DMS 273 treated with DMSO at 0.1 percent for 48 hours (cell line): ENCODE data around the gene NRXN2.
"Not testable (repeated sequence)": the region's sequence is repeated elsewhere in the genome, so short reads cannot be mapped to it uniquely, and the experiment has no call there.

Source experiments
- DNase-seq: peaks from one replicate; lab custom pipeline; 2025; lab: John Stamatoyannopoulos, UW

NRXN2 gene

DNA sequence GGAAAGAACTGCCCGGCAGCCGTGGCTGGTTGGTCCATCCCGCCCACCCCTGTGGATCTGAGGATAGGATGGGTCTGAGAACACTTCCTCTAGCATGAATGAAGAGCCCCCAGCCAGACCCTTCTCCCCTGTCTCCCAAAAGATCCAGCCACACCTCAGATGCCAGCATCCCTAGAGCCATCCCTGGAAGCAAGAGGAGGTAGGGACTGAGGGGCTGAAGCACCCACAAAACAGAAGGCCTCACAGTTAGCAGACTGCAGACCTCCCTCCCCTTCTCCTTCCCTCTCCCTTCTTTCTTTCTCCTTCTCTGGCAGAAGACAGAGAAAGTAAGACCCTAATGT is 1.7 kb downstream of the NRXN2 start:
- DNase-seq: no peak

- DNase-seq: no peak
These were observed 2.2 kb downstream of the NRXN2 start for GRCh38 chr11:64720640-64721358.

GRCh38 chr11:64720167-64720566 is 2.8 kb downstream of the NRXN2 start:
- DNase-seq: no peak

- DNase-seq: no peak
These were observed 3.6 kb downstream of the NRXN2 start for GRCh38 chr11:64719406-64719805.

DNA sequence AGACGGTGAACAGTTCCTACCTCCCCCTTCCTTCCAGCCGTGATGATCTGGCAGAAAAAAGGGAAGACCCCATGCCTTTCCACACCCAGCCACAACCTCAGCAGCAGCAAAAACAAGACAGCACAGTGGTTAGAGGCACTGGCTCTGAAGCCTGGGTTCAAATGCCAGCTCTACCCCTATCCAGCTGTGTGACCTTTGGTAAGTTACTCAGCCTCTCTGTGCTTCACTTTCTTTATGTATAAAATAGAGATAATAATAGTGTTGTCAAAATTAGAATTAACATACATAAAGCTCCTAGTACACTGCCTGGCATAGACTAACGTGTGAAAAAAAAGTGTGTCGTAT is 4.2 kb downstream of the NRXN2 start:
- DNase-seq: no peak

DNA sequence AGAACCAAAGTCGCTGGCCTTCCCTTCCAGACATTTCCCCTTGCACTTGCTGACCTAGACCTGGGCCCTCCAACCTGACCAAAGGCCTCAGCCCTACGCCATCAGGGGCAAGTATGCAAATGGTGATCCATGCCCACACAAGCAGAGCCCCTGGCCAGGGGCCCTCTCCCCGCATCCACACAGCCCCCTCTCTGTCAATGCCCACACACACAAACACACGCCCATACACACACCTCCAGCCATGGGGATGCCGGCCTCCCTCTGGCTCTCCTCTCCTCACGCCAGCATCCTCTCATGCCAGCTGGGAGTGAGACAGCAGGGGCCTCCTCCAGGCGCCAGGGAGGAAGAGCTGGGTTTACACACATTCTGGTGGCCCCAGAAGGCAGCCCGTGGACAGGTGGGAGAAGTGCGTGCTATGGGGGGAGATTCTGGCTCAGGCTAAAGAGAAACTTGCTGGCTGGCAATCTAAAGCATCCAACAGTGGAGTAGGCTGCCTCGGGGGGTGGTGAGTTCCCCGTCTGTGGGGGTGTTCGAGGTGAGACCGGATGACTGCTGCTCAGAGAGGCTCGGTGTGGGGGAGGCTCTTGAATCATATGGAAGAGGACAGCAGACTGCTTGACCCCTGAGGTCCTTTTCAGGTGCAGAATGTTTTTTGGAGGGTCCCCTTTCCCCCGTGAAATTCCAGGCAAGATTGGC is 4.8 kb downstream of the NRXN2 start:
- no peak for DNase-seq

DNA sequence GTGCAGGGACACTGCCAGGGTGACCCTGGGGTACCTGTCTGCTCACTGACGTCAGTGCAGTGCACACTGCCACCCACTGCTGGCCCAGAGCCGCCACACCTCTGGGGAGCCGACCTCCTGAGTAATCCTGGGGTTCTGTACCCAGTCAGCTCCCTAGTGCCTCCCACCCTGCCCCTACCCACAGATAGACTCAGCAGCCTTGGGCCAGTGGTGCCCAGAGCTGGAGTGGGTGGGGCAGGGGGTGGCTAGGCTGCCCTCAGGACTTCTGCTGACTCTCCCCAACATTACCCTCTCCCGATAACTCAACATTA is 5.8 kb downstream of the NRXN2 start:
- no peak for DNase-seq

DNA sequence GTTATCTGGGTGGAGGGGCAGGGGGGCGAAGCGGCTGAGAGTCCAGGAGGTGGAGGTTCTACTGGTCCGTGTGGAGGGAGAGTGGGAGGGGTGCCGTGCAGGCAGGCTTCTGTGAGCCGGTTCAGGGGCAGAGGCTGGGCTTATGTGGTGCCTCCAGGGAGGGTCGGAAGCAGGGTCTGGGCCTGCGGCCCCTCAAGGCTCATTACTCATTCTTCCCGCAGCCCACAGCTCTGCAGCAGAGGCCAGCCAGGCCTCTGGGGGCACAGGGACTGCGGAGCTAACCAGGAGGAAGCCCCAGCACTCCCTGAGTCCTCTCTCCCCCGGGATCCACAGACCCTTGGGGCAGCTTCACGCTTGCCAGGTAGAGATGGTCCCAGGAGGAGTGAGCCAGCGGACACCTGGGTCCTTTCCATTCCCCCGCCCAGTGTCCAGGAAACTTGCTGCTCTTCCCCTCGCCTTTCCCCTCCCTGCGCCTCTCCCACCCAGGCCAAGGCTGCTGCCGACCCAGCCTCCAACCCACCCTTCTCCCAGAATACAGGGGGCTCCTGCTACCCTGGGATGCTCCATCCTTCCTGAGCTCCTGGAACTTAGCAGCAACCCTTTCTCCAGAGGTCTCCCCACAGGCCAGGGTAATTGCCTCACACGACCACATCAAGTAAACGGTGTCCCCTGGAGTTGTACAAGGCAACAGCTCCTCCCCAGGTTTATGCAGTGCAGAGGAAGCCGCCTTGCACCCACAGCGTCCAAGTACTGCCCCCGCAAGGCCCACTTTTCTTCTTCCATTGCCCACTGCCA is 6.3 kb downstream of the NRXN2 start:
- DNase-seq: no peak

DNA sequence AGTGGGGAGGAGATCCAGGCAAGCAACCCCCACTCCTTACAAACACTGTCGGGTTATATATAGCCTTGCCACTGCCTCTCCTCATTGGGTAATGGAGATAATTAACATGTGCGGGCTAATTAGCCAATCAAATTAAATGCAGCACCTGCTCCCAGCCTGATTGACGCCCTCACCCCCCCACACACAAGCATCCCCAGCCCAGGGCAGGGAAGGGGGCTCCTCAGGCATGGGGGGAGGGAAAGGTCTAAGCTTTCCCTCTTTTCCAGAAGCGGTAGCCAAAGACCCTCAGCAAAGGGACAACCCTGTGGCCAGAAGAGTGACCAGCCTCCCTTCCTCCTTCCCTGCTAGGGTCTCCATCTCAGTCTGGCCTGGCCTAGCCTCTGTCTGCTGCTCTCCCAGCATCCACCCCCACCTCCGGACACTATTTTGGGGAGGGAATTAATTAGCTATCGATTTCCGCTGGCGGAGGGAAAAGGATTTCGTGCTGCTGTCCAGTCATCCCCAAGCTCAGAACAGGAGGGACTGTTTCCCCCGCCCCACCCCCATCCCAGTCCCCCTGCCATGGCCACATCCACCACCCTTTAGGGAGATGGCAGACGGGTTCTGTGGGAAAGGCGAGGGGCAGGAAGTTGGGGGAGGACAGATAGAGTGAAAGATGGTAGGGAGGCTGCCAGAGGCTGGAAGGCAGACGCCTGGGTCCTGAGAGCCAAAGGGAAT is 7.1 kb downstream of the NRXN2 start:
- DNase-seq: no peak

DNA sequence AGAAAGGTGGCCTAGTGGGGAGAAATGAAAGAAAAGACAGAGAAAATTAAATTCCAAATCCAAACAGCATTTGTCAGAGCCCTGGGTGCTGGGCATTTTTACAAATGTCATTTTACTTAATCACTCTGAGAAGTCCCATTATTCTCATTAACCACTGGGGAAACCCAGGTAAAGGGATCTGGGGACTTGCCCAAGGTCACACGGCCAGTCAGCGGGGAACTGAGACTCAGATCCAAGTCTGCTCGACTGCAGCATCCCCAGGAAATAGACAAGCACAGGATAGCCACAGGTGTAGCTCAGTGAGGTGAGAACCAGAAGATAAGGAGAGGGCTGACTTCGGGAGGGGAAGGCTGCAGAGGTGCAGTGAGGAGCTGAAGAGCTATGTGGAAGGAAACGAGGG is 7.9 kb downstream of the NRXN2 start:
- DNase-seq: no peak

DNA sequence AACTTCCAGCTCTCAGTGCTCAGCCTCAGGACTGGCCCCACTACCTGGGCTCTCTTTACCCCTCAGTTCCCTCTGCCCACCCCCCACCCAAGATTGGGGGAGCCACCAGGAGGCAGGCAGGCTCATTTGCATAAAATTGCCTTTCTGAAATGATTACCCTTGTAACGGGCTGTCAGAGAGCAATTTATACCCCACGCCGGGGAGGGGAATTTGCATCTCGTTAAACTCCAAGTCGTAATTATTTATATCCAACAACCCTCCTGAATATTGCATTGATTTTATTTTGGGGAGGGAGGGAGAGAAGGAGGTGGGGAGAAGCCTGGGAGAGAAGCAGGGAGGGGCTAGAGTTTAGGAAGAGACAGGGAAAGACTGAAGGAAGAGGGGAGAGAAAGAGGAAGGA is 8.3 kb downstream of the NRXN2 start:
- no peak for DNase-seq

DNA sequence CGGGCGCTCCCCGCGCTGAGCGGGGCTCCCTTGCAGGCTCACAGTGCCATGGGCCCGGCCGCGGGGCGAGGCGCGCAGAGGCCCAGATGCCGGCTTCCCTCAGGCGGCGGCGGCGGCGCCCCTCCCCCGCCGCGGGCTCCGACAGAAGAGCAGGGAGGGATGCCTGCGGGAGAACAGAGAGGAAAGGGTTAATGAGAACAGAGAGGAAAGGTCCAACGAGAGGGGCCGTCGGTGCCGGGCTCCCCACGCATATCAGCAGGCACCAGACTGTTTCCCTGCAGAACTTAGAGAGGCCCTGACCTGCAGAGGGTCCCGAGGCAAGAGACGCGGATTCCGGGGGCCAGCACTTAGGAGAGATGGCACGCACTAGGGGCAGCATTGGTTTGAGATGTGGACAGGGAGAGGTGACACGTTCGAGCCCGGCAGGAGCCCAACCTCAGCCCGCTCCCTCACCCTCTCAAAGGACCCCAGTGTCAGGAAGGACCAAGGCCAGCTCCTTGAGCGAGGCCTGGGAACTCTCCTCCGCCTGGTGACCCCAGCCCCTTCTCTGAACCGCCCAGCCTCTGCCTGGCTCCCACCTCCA is 9.1 kb downstream of the NRXN2 start:
- no peak for DNase-seq

DNA sequence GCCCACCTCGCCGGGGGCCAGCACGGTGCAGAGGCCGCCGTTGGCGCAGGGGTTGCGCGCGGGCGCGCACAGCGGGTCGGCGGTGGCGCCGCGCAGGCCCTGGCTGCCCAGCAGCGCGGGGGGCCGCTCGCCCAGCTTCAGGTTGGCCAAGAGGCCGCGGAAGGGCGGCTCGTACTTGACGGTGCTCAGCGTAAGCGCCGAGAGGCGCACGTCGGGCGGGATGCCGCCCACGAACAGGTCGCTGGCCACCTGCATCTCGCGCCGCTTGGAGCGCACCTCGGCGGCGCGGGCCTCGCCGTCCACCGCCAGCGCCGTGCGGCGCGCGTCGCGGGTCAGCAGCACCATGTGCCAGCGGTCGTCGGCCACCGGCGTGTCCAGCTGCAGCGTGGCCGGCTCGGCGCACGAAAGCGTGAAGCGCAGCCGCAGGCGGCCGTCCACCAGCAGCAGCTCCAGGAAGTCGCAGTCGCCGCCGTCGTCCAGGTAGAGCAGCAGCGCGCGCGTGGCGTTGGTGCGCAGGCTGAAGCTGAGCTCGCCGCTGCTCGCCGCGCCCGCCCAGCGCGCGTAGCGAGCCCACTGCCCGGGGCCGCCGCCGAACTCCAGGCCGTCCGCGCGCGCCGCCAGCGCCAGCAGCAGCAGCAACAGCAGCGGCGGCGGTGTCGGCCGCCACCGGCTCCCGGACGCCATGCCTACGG is 9.8 kb downstream of the NRXN2 start:
- DNase-seq: no peak

GRCh38 chr11:64712430-64713015 is 10.5 kb downstream of the NRXN2 start:
- no peak for DNase-seq

DNA sequence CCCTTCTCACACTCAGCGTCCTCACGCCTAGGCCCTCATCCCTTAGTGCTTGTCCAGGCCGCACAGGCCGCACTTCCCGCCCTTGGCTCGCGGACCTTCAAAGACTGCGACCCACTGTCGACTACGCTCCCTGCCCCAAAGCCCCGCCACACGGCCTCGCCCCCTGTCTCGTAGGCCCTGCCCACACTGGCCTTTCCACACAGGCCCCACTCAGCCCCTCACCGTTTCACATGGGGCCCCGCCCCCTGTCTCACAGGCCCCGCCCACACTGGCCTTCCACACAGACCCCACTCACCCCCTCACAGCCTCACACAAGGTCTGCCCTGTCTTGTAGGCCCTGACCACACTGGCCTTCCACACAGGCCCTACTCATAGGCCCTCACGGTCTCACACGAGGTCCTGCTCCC is 11.0 kb downstream of the NRXN2 start:
- DNase-seq: no peak

GRCh38 chr11:64711138-64711955 is 11.7 kb downstream of the NRXN2 start:
- DNase-seq: no peak

GRCh38 chr11:64710418-64711137 is 12.4 kb downstream of the NRXN2 start:
- DNase-seq: no peak

DNA sequence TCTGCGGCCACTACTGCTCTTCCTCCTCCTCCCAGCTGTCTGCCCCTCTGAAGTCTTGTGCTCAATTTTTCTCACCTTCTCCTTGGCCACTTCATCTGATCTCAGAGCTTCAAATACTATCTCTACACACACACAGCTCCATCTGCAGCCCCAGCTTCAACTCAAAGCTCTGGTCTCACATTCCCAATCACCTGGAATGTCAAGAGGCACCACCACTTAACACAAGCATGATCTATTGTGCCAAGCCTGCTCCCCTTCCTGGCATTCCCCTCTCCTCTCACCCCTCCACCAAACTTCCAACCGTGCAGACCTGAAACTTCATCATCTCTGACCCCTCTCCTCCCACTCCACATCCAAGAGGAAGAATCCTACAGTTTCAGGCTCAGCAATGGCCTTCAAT is 17.5 kb downstream of the NRXN2 start:
- DNase-seq: no peak

DNA sequence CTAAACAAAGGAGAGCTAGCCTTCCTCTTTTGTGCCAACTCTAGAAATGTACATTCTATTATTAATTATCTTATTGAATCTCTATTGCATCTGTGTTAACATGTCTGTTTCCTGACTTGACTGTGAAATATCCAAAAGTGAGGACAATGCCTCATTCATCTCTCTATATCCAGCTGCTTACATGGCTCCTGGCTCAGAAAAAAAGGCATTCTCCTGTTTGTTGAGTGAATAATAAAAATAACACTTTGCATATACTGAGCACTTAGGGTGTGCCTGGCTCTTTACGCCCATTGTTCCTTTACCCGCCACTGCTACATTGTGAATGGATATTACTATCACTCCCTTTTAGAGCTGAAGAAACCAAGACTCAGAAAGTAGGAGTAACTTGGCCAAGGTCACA is 19.9 kb downstream of the NRXN2 start:
- DNase-seq: no peak

- not testable (repeated sequence) for DNase-seq
These were observed 21.0 kb downstream of the NRXN2 start for GRCh38 chr11:64701956-64702355.
